ENCODE measurements around the gene CAPN9.

GRCh38 chr1:230796626-230797025 is 49.4 kb downstream of the CAPN9 start:
- no peak for TF ChIP-seq CTCF (IDR thresholded peaks at IDR 0.05)
- no peak for TF ChIP-seq POLR2A (IDR thresholded peaks at IDR 0.05)
